Omental fat pad (tissue), 4 donors: ENCODE results near the gene ITSN1. TPM values are rescaled to one million over a fixed set of nuclear protein-coding genes. Genes with fewer than 3 reads are reported as not detected.

ENCODE experiments used
- ATAC-seq: fragments of 150-250 bp; one replicate; pipeline ENCODE4 v1.9.1; 2016; ENCODE audit warnings: mild to moderate bottlenecking, moderate library complexity; ENCODE audit not compliant: low FRiP score
- DNase-seq: peaks from one replicate; pipeline ENCODE4 v3.0.0-alpha.2; 2019; ENCODE audit warnings: low spot score
- CTCF ChIP-seq, 3 donors: fragments of 450-650 bp; IDR thresholded peaks; one replicate each; pipeline ENCODE4 v1.5.1; 2016 to 2017; ENCODE audit warnings: antibody characterized with exemption in 3 of 3, mild to moderate bottlenecking in 3 of 3, moderate library complexity in 2 of 3
- total RNA-seq, 4 donors: library from RNA; depleted of rRNA; stranded (reverse); fragments of >200 nt; gene quantifications; one replicate each; pipeline ENCODE4 v1.1.0, GENCODE V29; 2016

The ITSN1 gene
- total RNA-seq, 4 donors from 2014 or later = 71.4 to 248 (median 151) TPM

- ATAC-seq = no peak
These were observed 207.5 kb downstream of the ITSN1 start for GRCh38 chr21:33849834-33850233.

GRCh38 chr21:33850401-33850800, 208.1 kb downstream of the ITSN1 start:
- ATAC-seq (no peak), DNase-seq (no peak)
- no peak for TF ChIP-seq CTCF (IDR thresholded peaks at IDR 0.05)

More at GRCh38 chr21:33849834-33850233, 207.5 kb downstream of the ITSN1 start:
- DNase-seq = no peak
- no peak for TF ChIP-seq CTCF (IDR thresholded peaks at IDR 0.05)

GRCh38 chr21:33850985-33851384, 208.7 kb downstream of the ITSN1 start:
- no peak for TF ChIP-seq CTCF (IDR thresholded peaks at IDR 0.05)
- DNase-seq (no peak), ATAC-seq (no peak)

GRCh38 chr21:33852485-33852884, 210.2 kb downstream of the ITSN1 start:
- DNase-seq = no peak
- no peak for ATAC-seq
- no peak for TF ChIP-seq CTCF (IDR thresholded peaks at IDR 0.05)

GRCh38 chr21:33854604-33855003, 212.3 kb downstream of the ITSN1 start:
- no peak for DNase-seq
- no peak for ATAC-seq
- TF ChIP-seq CTCF (IDR thresholded peaks at IDR 0.05) = no peak

GRCh38 chr21:33855190-33855589, 212.9 kb downstream of the ITSN1 start:
- no peak for TF ChIP-seq CTCF (IDR thresholded peaks at IDR 0.05)
- ATAC-seq = no peak
- DNase-seq = no peak

GRCh38 chr21:33856893-33857527, 214.7 kb downstream of the ITSN1 start:
- DNase-seq = no peak
- no peak for TF ChIP-seq CTCF (IDR thresholded peaks at IDR 0.05)
- no peak for ATAC-seq
